DMS 273 treated with DMSO at 0.1 percent for 48 hours (cell line): ENCODE data around the gene AGAP3.

Experiments used
- DNase-seq: peaks from one replicate; lab custom pipeline; 2025; lab: John Stamatoyannopoulos, UW

The AGAP3 gene

GRCh38 chr7:151187409-151188251, 101.4 kb downstream of the AGAP3 start:
- no peak for DNase-seq

- DNase-seq: no peak
Observed at GRCh38 chr7:151188252-151188542, 101.9 kb downstream of the AGAP3 start.

GRCh38 chr7:151189038-151189437, 102.8 kb downstream of the AGAP3 start:
- DNase-seq: no peak

GRCh38 chr7:151191544-151191943, 105.3 kb downstream of the AGAP3 start:
- DNase-seq: no peak

GRCh38 chr7:151192002-151192539, 105.8 kb downstream of the AGAP3 start:
- DNase-seq: no peak

- no peak for DNase-seq
Observed at GRCh38 chr7:151193203-151193978, 107.1 kb downstream of the AGAP3 start.
